Measurements from ENCODE around the gene COMP. TPM values are rescaled to one million over a fixed set of nuclear protein-coding genes. Genes with fewer than 3 reads are reported as not detected.

COMP gene
- total RNA-seq, 1 donor from 2014 or later: not detected

DNA sequence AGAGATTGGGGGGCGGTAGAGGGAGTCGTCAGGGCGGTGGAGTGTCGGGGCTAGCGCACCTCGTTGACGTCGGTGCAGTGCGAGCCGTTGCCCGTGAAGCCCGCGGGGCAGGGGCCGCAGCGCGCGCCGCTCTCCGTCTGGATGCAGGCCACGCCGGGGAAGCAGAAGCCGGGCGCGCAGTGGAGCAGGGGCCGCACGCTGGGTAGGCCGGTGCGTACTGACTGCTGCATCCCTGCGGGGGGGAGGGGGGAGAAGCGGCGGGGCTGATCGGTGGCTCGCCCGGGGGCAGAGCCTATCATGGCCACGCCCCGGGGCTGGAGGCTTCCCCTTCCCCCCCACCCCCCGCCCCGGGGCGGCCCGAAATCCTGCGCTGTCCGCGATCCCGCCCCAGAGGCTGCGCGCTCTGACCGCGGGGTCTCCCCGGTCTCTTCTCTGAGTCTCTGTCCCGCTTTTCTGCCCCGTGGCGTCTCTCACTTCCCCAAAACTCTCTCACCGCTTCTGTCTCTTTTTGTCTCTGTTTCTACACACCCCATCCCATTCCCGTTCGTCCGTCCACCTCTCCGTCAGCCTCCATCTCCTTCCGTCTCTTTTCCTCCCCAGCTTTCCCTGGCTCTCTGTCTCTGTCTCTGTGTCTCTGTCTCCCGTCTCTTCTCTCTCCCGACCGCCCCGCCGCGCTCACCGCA is 1.1 kb downstream of the COMP start:
- TF ChIP-seq, protein P1, sequence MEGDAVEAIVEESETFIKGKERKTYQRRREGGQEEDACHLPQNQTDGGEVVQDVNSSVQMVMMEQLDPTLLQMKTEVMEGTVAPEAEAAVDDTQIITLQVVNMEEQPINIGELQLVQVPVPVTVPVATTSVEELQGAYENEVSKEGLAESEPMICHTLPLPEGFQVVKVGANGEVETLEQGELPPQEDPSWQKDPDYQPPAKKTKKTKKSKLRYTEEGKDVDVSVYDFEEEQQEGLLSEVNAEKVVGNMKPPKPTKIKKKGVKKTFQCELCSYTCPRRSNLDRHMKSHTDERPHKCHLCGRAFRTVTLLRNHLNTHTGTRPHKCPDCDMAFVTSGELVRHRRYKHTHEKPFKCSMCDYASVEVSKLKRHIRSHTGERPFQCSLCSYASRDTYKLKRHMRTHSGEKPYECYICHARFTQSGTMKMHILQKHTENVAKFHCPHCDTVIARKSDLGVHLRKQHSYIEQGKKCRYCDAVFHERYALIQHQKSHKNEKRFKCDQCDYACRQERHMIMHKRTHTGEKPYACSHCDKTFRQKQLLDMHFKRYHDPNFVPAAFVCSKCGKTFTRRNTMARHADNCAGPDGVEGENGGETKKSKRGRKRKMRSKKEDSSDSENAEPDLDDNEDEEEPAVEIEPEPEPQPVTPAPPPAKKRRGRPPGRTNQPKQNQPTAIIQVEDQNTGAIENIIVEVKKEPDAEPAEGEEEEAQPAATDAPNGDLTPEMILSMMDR (conservative IDR thresholded peaks at IDR 0.05; ENCODE audit: low read depth, low read length): no peak
- no peak overlapping the region for H3K4me3 ChIP-seq (ENCODE audit: low read depth, low read length)
- no peak for DNase-seq (ENCODE audit: low read depth)

DNA sequence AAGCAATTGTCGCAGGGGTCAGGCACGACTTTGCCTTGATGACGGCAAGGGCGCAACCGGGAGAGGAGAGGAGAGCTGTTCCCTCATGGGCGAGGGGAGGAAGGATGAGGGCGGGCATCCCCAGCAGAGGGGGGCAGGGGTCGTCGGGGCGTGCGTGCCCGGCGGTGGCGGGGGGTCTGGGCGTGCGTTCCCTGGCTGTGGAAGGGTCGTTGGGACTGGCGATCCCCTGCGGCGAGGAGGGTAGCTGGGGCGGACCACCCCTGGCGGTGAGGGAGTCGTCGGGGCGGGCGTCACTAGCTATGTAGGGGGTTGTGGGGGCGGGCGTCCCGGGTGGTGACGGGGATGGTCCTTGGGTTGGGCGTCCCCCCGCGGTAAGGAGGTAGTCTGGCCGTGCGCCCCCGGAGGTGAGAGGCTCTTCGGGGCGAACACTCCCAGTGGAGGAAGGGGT is 1.7 kb downstream of the COMP start:
- no peak for DNase-seq (ENCODE audit: low read depth)
- TF ChIP-seq, protein P1 (conservative IDR thresholded peaks at IDR 0.05; ENCODE audit: low read depth, low read length): no peak
- no peak overlapping the region for H3K4me3 ChIP-seq (ENCODE audit: low read depth, low read length)

DNA sequence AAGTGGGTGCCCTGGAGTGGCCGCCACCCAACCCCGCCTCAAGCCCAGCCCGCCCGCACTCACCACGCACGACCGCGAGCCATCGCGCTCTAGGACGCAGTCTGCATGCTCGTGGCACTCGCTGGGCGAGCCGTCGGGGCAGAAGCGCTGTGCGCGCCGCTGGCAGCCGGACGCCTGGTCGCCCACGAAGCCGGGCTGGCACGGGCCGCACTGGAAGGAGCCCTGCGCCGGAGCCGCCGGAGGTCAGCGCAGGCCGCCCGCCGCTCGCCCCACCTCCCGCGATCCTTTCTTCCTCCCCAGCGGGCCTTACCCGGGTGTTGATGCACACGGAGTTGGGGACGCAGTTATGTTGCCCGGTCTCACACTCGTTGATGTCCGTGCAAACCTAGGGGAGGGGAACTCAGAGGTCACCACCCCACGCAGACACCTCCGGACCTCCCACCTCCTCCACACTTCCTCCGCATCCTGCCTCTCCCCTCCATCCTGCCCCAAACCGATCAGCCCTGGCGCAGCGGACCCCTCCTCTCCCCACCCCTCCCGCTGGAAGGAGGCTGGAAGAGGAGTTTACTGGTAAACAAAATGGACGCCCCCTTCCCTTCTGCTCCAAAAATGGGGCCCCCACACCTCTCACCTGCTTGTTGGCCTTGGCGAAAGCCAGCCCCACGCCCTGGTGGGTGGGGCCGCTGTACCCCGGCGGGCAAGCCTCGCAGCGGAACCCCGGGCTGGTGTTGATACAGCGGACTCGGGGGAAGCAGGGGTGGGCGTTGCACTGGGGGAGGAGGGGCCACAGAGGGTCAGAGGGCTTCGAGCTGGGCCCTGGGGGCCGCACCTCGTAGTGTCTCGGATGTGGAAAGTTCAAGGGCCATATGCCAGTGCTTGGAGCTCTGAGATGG is 2.3 kb downstream of the COMP start:
- H3K4me3 ChIP-seq (ENCODE audit: low read depth, low read length): no peak overlapping the region
- DNase-seq (ENCODE audit: low read depth): no peak
- TF ChIP-seq, protein P1 (conservative IDR thresholded peaks at IDR 0.05; ENCODE audit: low read depth, low read length): no peak

DNA sequence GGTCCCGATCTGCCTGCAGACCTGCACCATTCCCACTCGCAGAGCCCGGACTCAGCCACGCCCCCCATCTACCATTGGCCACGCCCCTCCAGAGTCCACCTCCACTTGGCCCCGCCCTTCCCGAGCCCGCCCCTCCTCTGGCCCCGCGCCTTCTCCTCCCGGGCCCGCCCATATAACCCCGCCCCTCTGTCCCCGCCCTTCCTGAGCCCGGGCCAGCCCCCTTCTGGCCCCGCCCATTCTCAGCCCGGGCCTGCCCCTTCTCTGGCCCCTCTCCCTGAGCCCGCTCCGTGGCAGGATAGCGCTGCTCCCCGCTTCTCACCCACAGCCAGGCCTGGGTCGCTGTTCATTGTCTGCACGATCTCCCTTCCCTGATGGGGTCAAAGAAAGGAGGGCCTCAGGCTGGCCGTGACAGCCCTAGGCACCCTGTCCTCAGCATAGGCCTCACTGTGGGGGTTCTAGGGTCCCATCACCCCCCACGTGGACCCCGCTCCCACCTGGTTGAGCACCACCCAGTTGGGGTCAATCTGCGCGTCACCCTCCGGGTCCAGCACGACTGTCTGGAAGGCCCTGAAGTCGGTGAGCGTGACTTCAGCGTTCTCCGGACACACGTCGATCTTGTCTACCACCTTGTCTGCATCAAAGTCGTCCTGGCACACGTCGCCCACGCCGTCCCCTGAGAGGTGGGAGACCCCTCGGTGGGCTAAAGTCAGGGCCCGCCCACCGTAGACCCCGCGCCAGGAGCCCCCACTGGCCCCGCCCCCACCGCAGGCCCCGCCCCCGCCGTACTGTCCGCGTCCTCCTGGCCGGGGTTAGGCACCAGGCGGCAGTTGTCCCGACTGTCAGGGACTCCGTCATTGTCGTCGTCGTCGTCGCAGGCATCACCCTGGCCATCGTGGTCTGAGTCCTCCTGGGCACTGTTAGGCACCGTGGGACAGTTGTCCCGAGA is 5.7 kb downstream of the COMP start:
- H3K4me3 ChIP-seq (ENCODE audit: low read depth, low read length): no peak overlapping the region
- no peak for DNase-seq (ENCODE audit: low read depth)
- TF ChIP-seq, protein P1 (conservative IDR thresholded peaks at IDR 0.05; ENCODE audit: low read depth, low read length): no peak

DNA sequence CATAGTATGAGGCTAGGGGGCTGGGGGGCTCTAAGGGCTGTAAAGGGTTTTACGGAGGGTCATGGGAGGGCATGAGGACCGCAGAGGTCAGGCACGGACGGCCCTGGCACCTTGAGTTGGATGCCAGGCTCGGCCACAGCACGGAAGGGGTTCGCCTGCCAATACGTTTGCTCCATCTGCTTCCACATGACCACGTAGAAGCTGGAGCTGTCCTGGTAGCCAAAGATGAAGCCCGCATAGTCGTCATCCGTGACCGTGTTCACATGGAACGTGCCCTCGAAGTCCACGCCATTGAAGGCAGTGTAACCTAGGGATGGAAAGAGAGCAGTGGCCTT is 6.4 kb downstream of the COMP start:
- TF ChIP-seq, protein P1 (conservative IDR thresholded peaks at IDR 0.05; ENCODE audit: low read depth, low read length): no peak
- no peak overlapping the region for H3K4me3 ChIP-seq (ENCODE audit: low read depth, low read length)
- DNase-seq (ENCODE audit: low read depth): no peak

DNA sequence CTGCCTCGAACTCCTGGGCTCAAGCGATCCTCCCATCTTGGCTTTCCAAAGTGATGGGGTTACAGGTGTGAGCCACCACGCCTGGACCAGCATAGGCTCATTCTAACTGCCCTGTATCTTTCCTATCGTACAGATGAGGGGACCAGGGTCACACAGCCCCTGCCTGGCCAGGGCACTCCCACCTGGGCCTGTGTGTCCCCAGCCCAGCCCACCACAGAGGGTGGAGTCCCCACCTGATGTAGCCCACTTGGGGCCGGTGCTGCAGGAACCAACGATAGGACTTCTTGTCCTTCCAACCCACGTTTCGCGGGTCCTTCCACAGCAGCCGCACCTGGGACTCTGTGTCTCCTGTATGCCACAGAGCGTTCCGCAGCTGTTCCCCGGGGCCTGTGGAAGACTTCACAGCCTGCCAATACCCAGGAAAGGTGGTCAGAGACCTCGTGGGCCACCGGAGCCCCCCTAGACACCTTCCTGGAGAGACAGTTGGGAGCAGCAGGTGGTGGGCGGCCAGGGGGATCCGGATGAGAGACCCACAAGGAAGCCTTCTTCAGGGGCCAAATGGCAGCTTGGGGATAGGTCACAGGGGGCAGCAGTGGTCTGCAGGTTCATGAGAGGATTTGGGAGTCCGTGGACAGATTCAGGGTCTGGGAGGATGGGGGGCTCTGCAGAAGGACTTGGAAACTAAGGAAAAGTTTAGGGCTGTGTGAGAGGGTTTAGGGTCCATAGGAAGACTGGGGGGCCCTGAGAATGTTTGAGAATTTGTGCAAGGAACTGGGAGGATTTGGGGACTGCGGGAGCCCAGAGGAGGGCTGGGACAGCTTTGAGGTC is 6.9 kb downstream of the COMP start:
- no peak for DNase-seq (ENCODE audit: low read depth)
- TF ChIP-seq, protein P1 (conservative IDR thresholded peaks at IDR 0.05; ENCODE audit: low read depth, low read length): no peak
- no peak overlapping the region for H3K4me3 ChIP-seq (ENCODE audit: low read depth, low read length)

All from epithelial cell of proximal tubule (primary cell).